GM12891 (cell line): ENCODE data around the gene DIP2C.

ENCODE experiments used
- PAX5 ChIP-seq: IDR thresholded peaks from 2 replicates; pipeline ENCODE4 v1.6.1; 2011; ENCODE audit warnings: low read length, moderate library complexity, mild to moderate bottlenecking; ENCODE audit not compliant: insufficient read depth, severe bottlenecking
- POLR2A ChIP-seq: IDR thresholded peaks from 2 replicates; pipeline ENCODE4 v1.6.1; 2011; ENCODE audit warnings: low read depth, low read length, control low read depth
- POLR2AphosphoS5 ChIP-seq: IDR thresholded peaks from 2 replicates; pipeline ENCODE4 v1.6.1; 2011; ENCODE audit warnings: low read depth, low read length, control low read depth
- SPI1 ChIP-seq: IDR thresholded peaks from 2 replicates; pipeline ENCODE4 v1.6.1; 2011; ENCODE audit warnings: low read depth, low read length, control low read depth
- TAF1 ChIP-seq: IDR thresholded peaks from 2 replicates; pipeline ENCODE4 v1.6.1; 2011; ENCODE audit warnings: low read depth, low read length, control low read depth

- no peak for TF ChIP-seq POLR2A
- TF ChIP-seq POLR2AphosphoS5 = no peak
- no peak for TF ChIP-seq TAF1
- TF ChIP-seq SPI1 = no peak
- TF ChIP-seq PAX5 = no peak
These were observed 74.5 kb downstream of the DIP2C start for GRCh38 chr10:614790-615582.
